Measurements from ENCODE around the gene AIFM2.
"Not testable (repeated sequence)": the region's sequence is repeated elsewhere in the genome, so short reads cannot be mapped to it uniquely, and the experiment has no call there.

Gene AIFM2

GRCh38 chr10:70121281-70121949 lies 11.2 kb downstream of the AIFM2 start:
- DNase-seq (ENCODE audit: low read depth) = no peak

GRCh38 chr10:70120417-70120816 lies 12.2 kb downstream of the AIFM2 start:
- DNase-seq (ENCODE audit: low read depth) = no peak

GRCh38 chr10:70119623-70120022 lies 13.0 kb downstream of the AIFM2 start:
- DNase-seq (ENCODE audit: low read depth) = no peak

- DNase-seq (ENCODE audit: low read depth) = no peak
These were observed 13.4 kb downstream of the AIFM2 start for GRCh38 chr10:70119197-70119596.

GRCh38 chr10:70118196-70118595 lies 14.4 kb downstream of the AIFM2 start:
- DNase-seq (ENCODE audit: low read depth) = no peak

- DNase-seq (ENCODE audit: low read depth) = no peak
These were observed 15.0 kb downstream of the AIFM2 start for GRCh38 chr10:70117646-70118045.

GRCh38 chr10:70115948-70116682 lies 16.5 kb downstream of the AIFM2 start:
- DNase-seq (ENCODE audit: low read depth) = no peak

- DNase-seq (ENCODE audit: low read depth) = no peak
These were observed 17.7 kb downstream of the AIFM2 start for GRCh38 chr10:70114902-70115301.

GRCh38 chr10:70112071-70112470 lies 20.6 kb downstream of the AIFM2 start:
- DNase-seq (ENCODE audit: low read depth) = no peak

GRCh38 chr10:70111496-70111895 lies 21.1 kb downstream of the AIFM2 start:
- DNase-seq (ENCODE audit: low read depth) = no peak

GRCh38 chr10:70109064-70109729 lies 23.4 kb downstream of the AIFM2 start:
- DNase-seq (ENCODE audit: low read depth) = no peak

GRCh38 chr10:70106958-70107791 lies 25.4 kb downstream of the AIFM2 start:
- DNase-seq (ENCODE audit: low read depth) = no peak

- no peak for DNase-seq (ENCODE audit: low read depth)
These were observed 31.0 kb downstream of the AIFM2 start for GRCh38 chr10:70101668-70102067.

- not testable (repeated sequence) for DNase-seq (ENCODE audit: low read depth)
These were observed 31.5 kb downstream of the AIFM2 start for GRCh38 chr10:70101068-70101562.

GRCh38 chr10:70098271-70098670 lies 34.4 kb downstream of the AIFM2 start:
- DNase-seq (ENCODE audit: low read depth) = no peak

- no peak for DNase-seq (ENCODE audit: low read depth)
These were observed 35.2 kb downstream of the AIFM2 start for GRCh38 chr10:70097459-70097858.

GRCh38 chr10:70096705-70097420 lies 35.8 kb downstream of the AIFM2 start:
- no peak for DNase-seq (ENCODE audit: low read depth)

GRCh38 chr10:70096016-70096704 lies 36.5 kb downstream of the AIFM2 start:
- no peak for DNase-seq (ENCODE audit: low read depth)

GRCh38 chr10:70094250-70094649 lies 38.4 kb downstream of the AIFM2 start:
- no peak for DNase-seq (ENCODE audit: low read depth)

GRCh38 chr10:70093335-70093944 lies 39.2 kb downstream of the AIFM2 start:
- no peak for DNase-seq (ENCODE audit: low read depth)

GRCh38 chr10:70092389-70092718 lies 40.3 kb downstream of the AIFM2 start:
- DNase-seq (ENCODE audit: low read depth) = no peak

Data from stimulated activated CD8-positive, alpha-beta memory T cell treated with anti-CD3 and anti-CD28 coated beads, Interleukin-7, amount 100 ng/mL, for 24 hours (primary cell).